HG03097 (cell line): ENCODE data around the gene CNOT9.
"Not testable (repeated sequence)": the region's sequence is repeated elsewhere in the genome, so short reads cannot be mapped to it uniquely, and the experiment has no call there.

Source experiments
- ATAC-seq: cut with Tn5 transposase; IDR thresholded peaks from one replicate; pipeline ENCODE4 v1.9.1; 2021; ENCODE audit not compliant: unreplicated experiment, low FRiP score

CNOT9 gene

GRCh38 chr2:218568190-218569037 lies at the start of gene CNOT9, which contains the start of gene USP37:
CNOT9 (plus strand) TSS chr2:218568839; CDS start chr2:218568955, 116 bp downstream.
USP37 (minus strand) TSS chr2:218568351; CDS start chr2:218558653, 9,698 bp downstream.
- peak; percentile 53 for ATAC-seq

GRCh38 chr2:218518876-218519275 lies 49.8 kb upstream of the CNOT9 start:
- no peak for ATAC-seq

DNA sequence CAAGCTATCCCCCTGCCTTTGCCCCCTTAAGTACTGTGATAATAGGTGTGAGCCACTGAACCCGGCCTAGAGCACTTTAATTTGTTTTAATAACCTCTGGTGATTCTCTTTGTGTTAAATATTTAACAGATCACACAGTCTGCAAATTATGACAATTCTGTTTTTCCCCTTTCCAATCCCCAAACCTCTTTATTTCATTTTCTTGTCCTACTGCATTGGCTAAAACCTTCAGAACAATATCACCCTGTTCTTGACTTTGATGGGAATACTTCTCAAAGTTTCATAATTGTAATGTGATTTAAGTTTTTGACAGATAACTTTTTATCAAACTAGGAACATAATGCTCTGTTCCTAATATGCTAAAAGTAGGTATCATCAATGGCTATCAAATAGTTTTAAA lies 45.0 kb upstream of the CNOT9 start:
- ATAC-seq = no peak

DNA sequence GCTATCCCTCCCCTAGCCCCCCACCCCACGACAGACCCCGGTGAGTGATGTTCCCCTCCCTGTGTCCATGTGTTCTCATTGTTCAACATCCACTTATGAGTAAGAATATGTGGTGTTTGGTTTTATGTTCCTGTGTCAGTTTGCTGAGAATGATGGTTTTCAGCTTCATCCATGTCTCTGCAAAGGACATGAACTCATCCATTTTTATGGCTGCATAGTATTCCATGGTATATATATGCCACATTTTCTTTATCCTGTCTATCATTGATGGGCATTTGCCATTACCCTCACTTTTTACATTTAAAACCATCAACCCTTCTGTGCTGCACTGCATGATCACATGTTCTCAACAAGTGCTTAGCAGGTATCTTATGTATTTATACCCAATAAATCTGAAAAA lies 40.2 kb upstream of the CNOT9 start:
- ATAC-seq = not testable (repeated sequence)

- no peak for ATAC-seq
These were observed 38.6 kb upstream of the CNOT9 start for GRCh38 chr2:218529990-218530389.

GRCh38 chr2:218536804-218537494 lies 31.7 kb upstream of the CNOT9 start:
- ATAC-seq = no peak

DNA sequence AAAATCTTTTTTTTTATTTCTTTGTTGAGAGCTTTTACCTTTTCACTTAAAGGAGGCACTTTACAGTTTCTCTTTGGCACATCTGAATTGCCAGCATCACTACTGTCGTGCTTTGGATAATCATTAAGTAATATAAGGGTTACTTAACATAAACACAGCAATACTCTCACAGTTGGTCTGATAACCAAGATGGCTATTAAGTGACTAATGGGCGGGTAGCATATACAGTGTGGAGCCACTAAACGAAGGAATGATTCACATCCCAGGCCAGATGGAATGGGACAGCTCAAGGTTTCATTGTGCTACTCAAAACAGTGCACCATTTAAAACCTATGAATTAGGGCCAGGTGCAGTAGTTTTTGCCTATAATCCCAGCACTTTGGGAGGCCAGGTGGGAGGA lies 28.6 kb upstream of the CNOT9 start:
- no peak for ATAC-seq

- no peak for ATAC-seq
These were observed 22.6 kb upstream of the CNOT9 start for GRCh38 chr2:218546012-218546411.

- no peak for ATAC-seq
These were observed 21.1 kb upstream of the CNOT9 start for GRCh38 chr2:218547511-218547910.

DNA sequence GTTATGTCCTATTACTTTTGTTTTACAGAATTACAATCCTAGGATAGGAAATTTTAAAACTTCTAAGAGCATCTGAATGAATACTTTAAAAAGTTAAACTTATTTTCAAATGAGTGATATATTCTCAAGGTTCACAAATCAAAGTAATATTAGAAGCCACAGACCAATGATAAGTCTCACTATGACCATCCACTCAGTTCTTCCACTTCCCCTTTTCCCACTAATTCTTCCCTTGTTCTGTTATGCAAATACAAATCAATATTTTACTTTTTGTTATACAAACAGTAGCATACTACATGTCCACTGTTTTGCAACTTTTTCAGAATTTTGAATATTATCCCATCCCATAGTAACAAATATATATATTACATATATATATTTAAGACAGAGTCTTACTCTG lies 20.7 kb upstream of the CNOT9 start:
- no peak for ATAC-seq

GRCh38 chr2:218554225-218554624 lies 14.4 kb upstream of the CNOT9 start:
- ATAC-seq = not testable (repeated sequence)

GRCh38 chr2:218555527-218555926 lies 13.1 kb upstream of the CNOT9 start:
- ATAC-seq = no peak

DNA sequence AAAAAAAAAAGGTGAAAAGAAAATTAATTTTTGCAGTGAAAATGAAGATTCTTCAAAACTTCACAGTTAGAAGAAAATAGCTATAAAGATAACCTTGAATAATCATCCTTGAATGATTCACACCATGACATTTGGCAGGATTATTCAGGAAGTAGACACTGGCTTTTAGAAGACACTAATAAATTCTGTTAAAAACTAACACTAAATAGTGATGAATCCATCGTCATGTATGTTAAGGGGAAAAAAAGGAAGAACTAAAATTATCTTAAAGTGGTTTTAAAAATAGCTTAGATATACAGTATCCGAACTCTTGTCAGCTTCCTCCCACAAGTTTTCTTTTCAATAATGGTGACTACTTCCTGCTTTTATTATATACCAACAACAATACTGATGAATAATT lies 10.7 kb upstream of the CNOT9 start:
- ATAC-seq = no peak

- ATAC-seq = no peak
These were observed 9.7 kb upstream of the CNOT9 start for GRCh38 chr2:218558986-218559385.

- no peak for ATAC-seq
These were observed 4.6 kb upstream of the CNOT9 start for GRCh38 chr2:218564056-218564455.

GRCh38 chr2:218566296-218566695 lies 2.3 kb upstream of the CNOT9 start:
- no peak for ATAC-seq

DNA sequence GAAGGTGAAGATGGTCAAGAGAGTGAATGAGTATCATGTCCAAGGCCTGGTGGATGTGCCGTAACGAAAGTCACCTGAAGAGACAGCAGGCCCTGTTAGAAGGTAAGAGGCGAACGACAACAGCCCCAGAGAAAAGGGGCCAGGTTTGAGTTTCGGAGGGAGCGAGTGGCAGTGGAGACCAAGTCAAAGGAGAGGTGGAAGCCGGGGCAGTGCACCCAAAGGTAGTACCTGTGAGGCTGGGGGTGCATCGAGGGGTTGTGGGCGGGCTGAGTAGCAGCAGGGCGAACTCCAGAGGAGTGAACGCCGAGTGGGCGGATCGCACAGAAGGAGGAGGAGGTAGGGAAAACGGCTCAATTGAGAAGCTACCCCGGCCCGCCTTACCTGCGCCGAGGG lies 846 bp upstream of the CNOT9 start:
- ATAC-seq = peak; percentile 39

DNA sequence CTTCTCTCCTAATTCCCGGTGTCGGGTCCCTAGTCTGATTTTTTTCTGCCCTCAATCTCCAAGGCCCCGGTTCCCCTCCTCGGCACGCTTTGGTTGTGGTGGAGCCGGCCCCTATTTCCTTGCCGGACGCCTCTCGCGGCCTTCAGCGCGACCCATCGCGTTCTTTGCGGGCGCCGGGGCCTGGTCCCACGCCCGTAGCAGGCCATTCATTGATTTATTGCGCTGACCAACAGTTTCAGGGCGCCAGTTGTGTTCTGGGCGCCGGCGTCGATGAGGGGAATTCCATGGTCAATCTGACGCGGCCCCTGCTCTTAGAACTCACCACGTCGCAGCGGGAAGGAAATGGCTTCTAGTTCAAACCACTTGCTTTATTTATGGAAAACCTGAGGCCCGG lies 396 bp downstream of the CNOT9 start:
- ATAC-seq = peak; percentile 30

GRCh38 chr2:218569661-218570500 lies 1.2 kb downstream of the CNOT9 start:
- ATAC-seq = no peak

DNA sequence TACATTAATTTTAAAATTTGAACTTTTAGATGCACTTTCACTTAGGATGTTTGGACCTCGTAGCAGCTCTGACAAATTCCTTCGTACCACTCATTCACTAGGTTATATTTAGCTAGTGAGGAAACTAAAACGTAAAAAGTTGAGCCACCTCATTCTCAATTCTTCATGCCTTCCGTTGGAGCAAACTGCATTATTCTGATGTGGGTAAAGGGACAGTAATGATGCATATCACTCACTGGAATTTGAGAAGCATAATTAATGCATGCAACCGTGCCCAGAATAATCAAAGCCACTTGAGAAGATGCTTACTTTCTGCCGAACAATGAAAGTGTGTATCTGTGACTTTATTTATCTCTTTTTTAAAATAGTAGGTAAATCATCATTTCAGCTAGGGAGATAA lies 2.2 kb downstream of the CNOT9 start:
- no peak for ATAC-seq

DNA sequence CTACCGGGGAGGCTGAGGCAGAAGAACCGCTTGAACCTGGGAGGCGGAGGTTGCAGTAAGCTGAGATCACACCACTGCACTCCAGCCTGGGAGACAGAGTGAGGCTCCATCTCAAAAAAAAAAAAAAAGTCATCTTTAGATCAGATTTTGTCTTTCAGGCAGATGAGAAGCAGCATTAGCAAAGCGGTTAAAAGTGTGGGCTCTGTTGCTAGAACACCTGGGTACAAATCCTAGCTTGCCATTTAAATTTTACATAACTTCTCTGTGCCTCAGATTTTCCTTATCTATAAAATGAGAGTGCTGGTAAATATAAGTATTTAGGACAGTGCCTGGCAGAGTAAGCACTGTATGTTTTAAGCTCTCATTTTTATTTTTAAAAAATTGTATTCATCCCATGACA lies 8.2 kb downstream of the CNOT9 start:
- ATAC-seq = no peak
